ENCODE results near the gene TRABD2B.

The TRABD2B gene

GRCh38 chr1:47887475-47888293, 109.5 kb downstream of the TRABD2B start:
- TF ChIP-seq TAF1 (IDR thresholded peaks at IDR 0.05; ENCODE audit: borderline replicate concordance, insufficient read depth, low read length) (no peak), FOXP2 (optimal IDR thresholded peaks at IDR 0.05; ENCODE audit: borderline replicate concordance, extremely low read depth, extremely low read length, insufficient read depth) (no peak), REST (IDR thresholded peaks at IDR 0.05; ENCODE audit: insufficient read depth in 1 of 2, low read depth in 2 of 2, low read length in 2 of 2) (no peak), POLR2AphosphoS5 (IDR thresholded peaks at IDR 0.05; ENCODE audit: low read depth, low read length) (no peak), SIN3A (IDR thresholded peaks at IDR 0.05; ENCODE audit: borderline replicate concordance, insufficient read depth, low read length) (no peak)

- TF ChIP-seq FOXP2 (optimal IDR thresholded peaks at IDR 0.05; ENCODE audit: borderline replicate concordance, extremely low read depth, extremely low read length, insufficient read depth) (no peak), SIN3A (IDR thresholded peaks at IDR 0.05; ENCODE audit: borderline replicate concordance, insufficient read depth, low read length) (no peak), TAF1 (IDR thresholded peaks at IDR 0.05; ENCODE audit: borderline replicate concordance, insufficient read depth, low read length) (no peak), REST (IDR thresholded peaks at IDR 0.05; ENCODE audit: insufficient read depth in 1 of 2, low read depth in 2 of 2, low read length in 2 of 2) (no peak)
Measured at GRCh38 chr1:47887060-47887459, 110.1 kb downstream of the TRABD2B start.

- TF ChIP-seq POLR2AphosphoS5 (IDR thresholded peaks at IDR 0.05; ENCODE audit: low read depth, low read length) (no peak), FOXP2 (optimal IDR thresholded peaks at IDR 0.05; ENCODE audit: borderline replicate concordance, extremely low read depth, extremely low read length, insufficient read depth) (no peak), REST (IDR thresholded peaks at IDR 0.05; ENCODE audit: insufficient read depth in 1 of 2, low read depth in 2 of 2, low read length in 2 of 2) (no peak), SIN3A (IDR thresholded peaks at IDR 0.05; ENCODE audit: borderline replicate concordance, insufficient read depth, low read length) (no peak), TAF1 (IDR thresholded peaks at IDR 0.05; ENCODE audit: borderline replicate concordance, insufficient read depth, low read length) (no peak)
Measured at GRCh38 chr1:47886141-47886540, 111.0 kb downstream of the TRABD2B start.

- no peak for TF ChIP-seq REST (IDR thresholded peaks at IDR 0.05; ENCODE audit: insufficient read depth in 1 of 2, low read depth in 2 of 2, low read length in 2 of 2)
- TF ChIP-seq FOXP2 (optimal IDR thresholded peaks at IDR 0.05; ENCODE audit: borderline replicate concordance, extremely low read depth, extremely low read length, insufficient read depth), result no peak
Measured at GRCh38 chr1:47885062-47885830, 111.9 kb downstream of the TRABD2B start.

All from PFSK-1 (cell line).